Mammary epithelial cell (primary cell): ENCODE data around the gene EPHA4.

Experiments
- CTCF ChIP-seq, 2 donors: IDR thresholded peaks in 1 of 2; conservative IDR thresholded peaks in 1 of 2; 2 replicates each; pipeline ENCODE4 v1.5.1; 2011 to 2012; ENCODE audit warnings: inconsistent platforms in 2 of 2, low read length in 2 of 2, mild to moderate bottlenecking in 2 of 2, control low read depth in 1 of 2, low read depth in 1 of 2; ENCODE audit not compliant: insufficient read depth in 1 of 2; ENCODE audit errors: extremely low read depth in 1 of 2
- EZH2 ChIP-seq: IDR thresholded peaks from 2 replicates; pipeline ENCODE4 v1.6.1; 2012; ENCODE audit warnings: low read length, inconsistent platforms, borderline replicate concordance

DNA sequence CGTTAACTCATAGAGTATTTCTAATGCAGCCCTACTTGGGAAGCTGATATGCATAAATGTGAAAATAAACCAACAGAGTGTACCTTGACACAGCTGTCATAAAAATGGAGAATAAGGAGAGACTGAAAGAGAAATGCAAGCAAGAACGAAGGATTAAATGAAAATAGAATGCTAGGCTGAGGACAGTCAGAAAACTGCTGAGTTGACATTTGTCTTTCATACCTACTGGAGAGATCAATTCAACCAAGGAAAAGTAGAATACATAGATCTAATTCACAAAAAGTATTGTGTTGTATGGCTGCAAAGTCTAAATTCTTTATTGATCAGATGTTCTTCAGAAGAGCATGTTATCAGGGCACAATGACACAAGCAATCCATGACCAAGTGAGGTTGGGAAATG is 112.0 kb downstream of the EPHA4 start:
- TF ChIP-seq CTCF (conservative IDR thresholded peaks at IDR 0.05 in 1 of 2, IDR thresholded peaks at IDR 0.05 in 1 of 2; ENCODE audit: extremely low read depth in 1 of 2, insufficient read depth in 1 of 2, low read depth in 1 of 2, low read length in 2 of 2) (no peak), EZH2 (no peak)
